Kidney epithelial cell (primary cell): ENCODE results near the gene DSG1. TPM values are rescaled to one million over a fixed set of nuclear protein-coding genes. Genes with fewer than 3 reads are reported as not detected.
A peak's percentile ranks its signal among the peaks of the same experiment; 100 is the strongest.

Experiments used
- DNase-seq: peaks from one replicate; pipeline ENCODE4 v3.0.0-alpha.2; 2010; ENCODE audit warnings: low read depth
- H3K27me3 ChIP-seq: 2 replicates; pipeline ENCODE4 v1.6.0; 2011; ENCODE audit warnings: low read length; ENCODE audit not compliant: control insufficient read depth, insufficient read depth
- H3K36me3 ChIP-seq: 2 replicates; pipeline ENCODE4 v1.5.1; 2011; ENCODE audit warnings: low read length; ENCODE audit not compliant: control insufficient read depth, insufficient read depth
- H3K4me3 ChIP-seq: 2 replicates; pipeline ENCODE4 v1.5.1; 2011; ENCODE audit warnings: low read depth, mild to moderate bottlenecking, control low read depth, low read length
- total RNA-seq: library from RNA; depleted of rRNA; stranded (reverse); fragments of >200 nt; gene quantifications from 2 replicates; pipeline ENCODE4 v1.2.3, GENCODE V29; 2015
- TF ChIP-seq, protein P1 (sequence below): IDR thresholded peaks from 2 replicates; pipeline ENCODE4 v1.5.1; 2011; ENCODE audit warnings: mild to moderate bottlenecking, moderate library complexity, low read length, control low read depth, inconsistent platforms; ENCODE audit not compliant: insufficient read depth, poor library complexity, severe bottlenecking

DSG1 gene
- total RNA-seq, 1 donor from 2014 or later = 0.17 TPM

DNA sequence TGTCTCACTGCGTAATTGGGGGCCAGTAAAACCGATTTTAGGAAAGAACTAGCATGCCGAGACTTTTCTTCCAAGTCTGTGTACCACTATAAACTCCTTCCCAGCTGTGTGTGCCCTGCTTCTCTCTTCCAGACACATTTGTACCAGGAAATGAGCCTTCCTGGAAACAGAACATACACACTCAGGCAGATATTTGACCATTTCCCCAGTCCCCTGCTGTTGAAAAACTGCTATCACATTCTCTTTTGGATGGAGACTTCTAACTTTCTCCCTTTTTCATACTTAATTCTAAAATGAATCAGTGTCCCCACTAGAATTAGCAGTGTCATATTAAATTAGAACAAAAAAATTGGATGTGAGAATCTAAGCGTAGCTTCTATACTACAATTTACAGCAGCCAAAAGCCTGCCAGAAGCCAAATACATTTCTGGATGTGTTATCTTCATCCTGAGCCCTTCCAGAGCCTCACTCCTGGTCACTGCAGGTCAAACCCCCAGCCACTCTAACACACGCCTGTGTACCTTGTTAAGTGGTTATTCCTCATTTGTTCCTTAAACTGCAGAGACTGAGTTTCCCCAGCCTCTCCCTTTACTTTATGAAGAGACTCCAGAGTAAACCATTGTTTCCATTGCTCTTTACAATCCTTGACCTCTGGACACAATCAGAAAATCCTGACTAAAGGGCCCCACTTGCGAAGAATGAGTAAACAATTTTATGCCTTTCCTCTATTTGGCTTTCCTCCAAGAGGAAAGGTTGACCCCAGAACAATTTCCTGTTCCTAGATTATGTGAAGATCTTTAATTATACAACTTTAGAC is 79.0 kb downstream of the DSG1 start:
- TF ChIP-seq, protein P1, sequence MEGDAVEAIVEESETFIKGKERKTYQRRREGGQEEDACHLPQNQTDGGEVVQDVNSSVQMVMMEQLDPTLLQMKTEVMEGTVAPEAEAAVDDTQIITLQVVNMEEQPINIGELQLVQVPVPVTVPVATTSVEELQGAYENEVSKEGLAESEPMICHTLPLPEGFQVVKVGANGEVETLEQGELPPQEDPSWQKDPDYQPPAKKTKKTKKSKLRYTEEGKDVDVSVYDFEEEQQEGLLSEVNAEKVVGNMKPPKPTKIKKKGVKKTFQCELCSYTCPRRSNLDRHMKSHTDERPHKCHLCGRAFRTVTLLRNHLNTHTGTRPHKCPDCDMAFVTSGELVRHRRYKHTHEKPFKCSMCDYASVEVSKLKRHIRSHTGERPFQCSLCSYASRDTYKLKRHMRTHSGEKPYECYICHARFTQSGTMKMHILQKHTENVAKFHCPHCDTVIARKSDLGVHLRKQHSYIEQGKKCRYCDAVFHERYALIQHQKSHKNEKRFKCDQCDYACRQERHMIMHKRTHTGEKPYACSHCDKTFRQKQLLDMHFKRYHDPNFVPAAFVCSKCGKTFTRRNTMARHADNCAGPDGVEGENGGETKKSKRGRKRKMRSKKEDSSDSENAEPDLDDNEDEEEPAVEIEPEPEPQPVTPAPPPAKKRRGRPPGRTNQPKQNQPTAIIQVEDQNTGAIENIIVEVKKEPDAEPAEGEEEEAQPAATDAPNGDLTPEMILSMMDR = no peak
- Histone ChIP-seq H3K27me3 (no peaks in the 10 kb centered on the region), H3K4me3 (no peak overlapping the region), H3K36me3 (no peaks in the 10 kb centered on the region)
- DNase-seq = no peak

DNA sequence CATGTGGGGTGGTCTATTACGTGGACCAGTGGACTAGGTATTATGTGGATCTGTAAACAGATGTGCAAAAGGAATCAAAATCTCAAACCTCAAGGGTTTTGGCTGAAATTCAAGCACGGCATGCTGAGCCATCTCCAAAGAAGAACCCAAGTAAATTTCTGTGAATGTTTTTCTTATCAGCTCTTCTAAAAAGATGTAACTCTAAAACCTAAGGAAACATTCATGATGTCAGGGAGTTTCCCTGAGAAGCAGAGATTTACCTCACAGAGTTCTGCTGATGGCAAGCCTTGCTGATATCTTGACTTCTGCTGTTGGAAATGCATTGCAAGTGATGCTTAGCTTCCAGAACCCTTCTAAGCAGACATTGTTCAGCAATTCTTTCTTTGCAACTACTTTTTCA is 80.2 kb downstream of the DSG1 start:
- DNase-seq = no peak
- TF ChIP-seq, protein P1 = no peak
- Histone ChIP-seq H3K27me3 (no peaks in the 10 kb centered on the region), H3K36me3 (no peaks in the 10 kb centered on the region), H3K4me3 (no peak overlapping the region)

DNA sequence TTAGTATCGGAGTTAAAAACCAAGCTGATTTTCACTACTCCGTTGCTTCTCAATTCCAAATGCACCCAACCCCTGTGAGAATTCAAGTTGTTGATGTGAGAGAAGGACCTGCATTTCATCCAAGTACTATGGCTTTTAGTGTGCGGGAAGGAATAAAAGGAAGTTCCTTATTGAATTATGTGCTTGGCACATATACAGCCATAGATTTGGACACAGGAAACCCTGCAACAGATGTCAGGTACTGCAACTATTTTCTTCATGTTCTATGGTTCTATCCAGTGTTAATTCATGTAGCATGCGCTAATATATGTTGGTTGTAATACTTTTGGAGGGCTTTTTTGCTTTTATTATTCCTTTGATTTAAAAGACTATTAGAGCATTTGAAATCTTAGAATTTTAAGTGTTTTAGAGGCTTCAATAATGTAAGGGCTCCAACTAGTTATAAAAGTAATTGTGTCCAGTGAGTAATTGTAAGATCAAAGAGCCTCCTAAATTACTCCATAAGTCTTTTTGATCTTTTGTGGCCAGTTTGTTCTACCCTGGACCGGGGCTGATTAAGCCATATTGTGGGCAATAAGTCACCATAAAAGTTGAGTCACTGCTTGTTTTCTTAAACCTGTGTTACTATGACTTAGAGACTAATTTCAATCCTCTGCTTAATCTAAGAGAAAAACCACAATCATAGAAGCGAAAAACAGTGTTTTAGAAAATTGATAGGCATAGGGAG is 81.5 kb downstream of the DSG1 start:
- no peak overlapping the region for H3K4me3 ChIP-seq
- H3K27me3 ChIP-seq = no peaks in the 10 kb centered on the region
- no peaks in the 10 kb centered on the region for H3K36me3 ChIP-seq
- TF ChIP-seq, protein P1 = no peak
- DNase-seq = peak; percentile 65

DNA sequence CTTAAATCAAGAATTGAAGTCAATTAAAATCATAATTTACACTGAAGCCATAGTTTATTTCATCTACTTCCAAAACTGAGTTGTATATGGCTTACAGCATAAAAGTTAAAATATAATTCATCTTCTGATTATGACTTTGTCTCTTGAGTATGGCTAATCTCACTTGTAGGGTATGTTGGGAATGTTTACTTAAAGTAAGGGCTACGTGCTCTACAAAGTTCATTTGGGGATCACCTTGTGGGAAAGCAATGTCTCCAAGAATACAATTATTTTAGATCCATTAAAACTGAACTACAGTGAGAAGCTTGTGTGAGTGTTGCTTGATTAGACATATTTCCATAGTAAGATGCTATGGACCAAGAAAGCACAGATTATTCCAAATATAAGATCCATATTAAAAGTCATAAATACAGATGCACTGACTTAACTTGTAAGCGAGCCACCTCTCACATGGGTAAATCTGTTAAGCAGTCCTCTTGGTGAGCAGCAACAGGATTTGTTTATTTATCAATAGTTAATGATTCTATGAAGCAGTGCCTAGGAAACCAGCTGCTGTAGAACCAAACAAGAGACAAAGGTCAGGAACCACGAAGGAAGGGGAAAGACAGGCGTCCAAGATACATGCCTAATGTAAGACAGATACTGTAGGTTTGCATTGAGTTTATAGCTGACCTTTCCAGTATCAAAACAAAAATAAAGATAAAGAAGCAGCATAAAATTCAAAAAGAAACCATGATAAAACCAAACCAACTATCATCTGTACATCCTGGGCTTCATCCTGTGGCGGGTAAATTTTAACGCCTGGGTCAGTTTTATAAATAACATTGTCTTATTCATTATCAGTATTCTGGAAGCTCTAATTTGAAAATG is 83.4 kb downstream of the DSG1 start:
- H3K27me3 ChIP-seq = no peaks in the 10 kb centered on the region
- H3K36me3 ChIP-seq = no peaks in the 10 kb centered on the region
- TF ChIP-seq, protein P1 = no peak
- no peak overlapping the region for H3K4me3 ChIP-seq
- DNase-seq = peak; percentile 14

DNA sequence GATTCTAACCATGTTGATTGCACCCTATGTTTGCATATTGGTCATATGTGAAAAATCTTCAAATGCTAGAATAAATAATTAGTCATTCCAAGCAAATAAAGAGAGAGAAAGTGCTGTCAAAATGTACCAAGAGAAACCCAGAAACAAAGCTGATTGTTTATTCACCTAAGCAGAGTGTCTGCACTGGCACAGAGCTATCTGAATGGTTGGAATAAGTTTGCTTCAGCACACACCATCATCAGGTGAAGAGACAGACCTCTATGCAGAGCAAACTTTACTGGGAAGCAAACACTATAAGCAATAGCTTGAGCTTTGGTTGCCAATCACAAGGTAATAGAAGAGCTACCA is 84.0 kb downstream of the DSG1 start:
- TF ChIP-seq, protein P1 = no peak
- Histone ChIP-seq H3K36me3 (no peaks in the 10 kb centered on the region), H3K4me3 (no peak overlapping the region), H3K27me3 (no peaks in the 10 kb centered on the region)
- no peak for DNase-seq
